ENCODE data around the gene TRIM56.

- TF ChIP-seq CTCF (IDR thresholded peaks at IDR 0.05; ENCODE audit: low read depth, low read length) = no peak
- no peak for TF ChIP-seq POLR2A (IDR thresholded peaks at IDR 0.05; ENCODE audit: extremely low read depth, insufficient read length)
- no peak for TF ChIP-seq MAX (IDR thresholded peaks at IDR 0.05; ENCODE audit: low read depth, low read length)
Measured at GRCh38 chr7:101137651-101138212, 52.5 kb downstream of the TRIM56 start.
